Heart right ventricle (tissue), 16 donors: Measurements from ENCODE around the gene HES1. TPM values are rescaled to one million over a fixed set of nuclear protein-coding genes. Genes with fewer than 3 reads are reported as not detected.

ENCODE experiments used
- ATAC-seq, 8 donors: fragments of 200-7000 bp; cut with Tn5 transposase; one replicate each; pipeline ENCODE4 v1.9.1; 2020; ENCODE audit warnings: mild to moderate bottlenecking in 8 of 8, moderate library complexity in 8 of 8, moderate number of reproducible peaks in 1 of 8
- DNase-seq, 2 donors: peaks; one replicate each; pipeline ENCODE4 v3.0.0-alpha.2; 2020
- H3K27ac ChIP-seq, 10 donors: fragments of 200-600 bp; sonication (generic) in 2 of 10; one replicate each; pipeline versions ENCODE4 v1.5.0 to v1.8.0; 2020 to 2022; ENCODE audit warnings: mild to moderate bottlenecking in 3 of 10
- H3K27me3 ChIP-seq, 7 donors: fragments of 200-600 bp; one replicate each; pipeline ENCODE4 v1.8.0; 2021 to 2022; ENCODE audit warnings: mild to moderate bottlenecking in 2 of 7
- H3K36me3 ChIP-seq, 9 donors: fragments of 200-600 bp; sonication (generic) in 1 of 9; one replicate each; pipeline versions ENCODE4 v1.5.0 to v1.8.0; 2020 to 2022; ENCODE audit warnings: mild to moderate bottlenecking in 2 of 9
- H3K4me1 ChIP-seq, 9 donors: fragments of 200-600 bp; sonication (generic) in 1 of 9; one replicate each; pipeline versions ENCODE4 v1.5.0 to v1.8.0; 2020 to 2022; ENCODE audit warnings: mild to moderate bottlenecking in 4 of 9
- H3K4me3 ChIP-seq, 10 donors: fragments of 200-600 bp; sonication (generic) in 2 of 10; one replicate each; pipeline versions ENCODE4 v1.5.0 to v1.8.0; 2020 to 2022; ENCODE audit warnings: mild to moderate bottlenecking in 7 of 10, moderate library complexity in 2 of 10
- H3K9me3 ChIP-seq, 11 donors: fragments of 200-600 bp in 10 of 11; sonication (generic) in 2 of 11; one replicate each; pipeline versions ENCODE4 v1.5.0 to v1.8.0; 2013 to 2022; ENCODE audit warnings: mild to moderate bottlenecking in 2 of 11, control low read depth in 1 of 11, moderate library complexity in 1 of 11
- WGBS, 2 donors: extraction: QIAGEN DNeasy Blood & Tissue Kit; methylation state at CpG; one replicate each; pipeline ENCODE4 v1.1.7; 2013; ENCODE audit warnings: inconsistent platforms in 1 of 2; 5-methylcytosine and 5-hydroxymethylcytosine counted together
- intact Hi-C, 10 donors: fragments of 100-400 bp; cut with DNase I; formaldehyde crosslinking; loops; one replicate each; pipeline versions ENCODE4 v1.11.1 to v1.14.2; 2022
- polyA plus RNA-seq, 2 donors: library from polyadenylated mRNA; stranded (reverse); fragments of 200-250 nt; gene quantifications; one replicate each; pipeline ENCODE4 v1.2.3, GENCODE V29; 2013
- total RNA-seq, 10 donors: library from RNA; stranded (reverse); fragmentation: NEBNext Ultra II Directional in 3 of 10; extraction: Animal tissue kit (Norgen Biotek cat#: 25700) in 3 of 10; gene quantifications; one replicate each; pipeline versions ENCODE4 v1.2.1 to v1.2.4, GENCODE V29; 2021 to 2023
- TF ChIP-seq, protein P1 (sequence below), 9 donors: fragments of 200-600 bp; sonication (generic) in 2 of 9; IDR thresholded peaks; one replicate each; pipeline versions ENCODE4 v1.5.0 to v1.8.0; 2021 to 2022; ENCODE audit warnings: antibody characterized with exemption in 9 of 9, mild to moderate bottlenecking in 5 of 9, moderate library complexity in 1 of 9
- donor health status: Arrhythmogenic right ventricular cardiomyopathy.
- donor health status: ischemic (EF 13 %, LVEDD 7.1; RV severe dilation, severe dysfunction).
- donor health status: healthy with polysubstance abuse.
- donor health status: DM: no; HTN: yes; CAD: no.
- donor health status: DM: no; HTN: no; CAD: no.
- donor health status: ischemic (EF 25% LVEDD 6.9; RV normal size, moderate dysfunction).
- donor health status: ischemic (EF 25% LVEDD 5.7; RV mildly dilated, moderate dysfunction).
- donor health status: healthy.
- donor health status: DM: yes; HTN: yes; CAD: no.
- donor health status: Ischemic cardiomyopathy.
- donor health status: ischemic (EF 35%, LVEDD 5.7; RV mildly dilated, moderate dysfunction).
- donor health status: nonischemic (EF 11% LVEDD 7.7; RV severe dilation, severe dysfunction).
- donor health status: DM: yes; HTN: yes; CAD: no.
- donor health status: PGD.
- donor health status: ischemic (EF 29% LVEDD 5.4; RV normal size, mild dysfunction).
- donor health status: nonischemic (EF 23%, LVEDD 6.1; RV moderate dilation, normal function).

The HES1 gene
- total and polyA plus RNA-seq, 12 donors, result 6.8 to 43.2 (median 22.0) TPM

- no peaks in the 10 kb centered on the region for H3K9me3 ChIP-seq
- TF ChIP-seq, protein P1, sequence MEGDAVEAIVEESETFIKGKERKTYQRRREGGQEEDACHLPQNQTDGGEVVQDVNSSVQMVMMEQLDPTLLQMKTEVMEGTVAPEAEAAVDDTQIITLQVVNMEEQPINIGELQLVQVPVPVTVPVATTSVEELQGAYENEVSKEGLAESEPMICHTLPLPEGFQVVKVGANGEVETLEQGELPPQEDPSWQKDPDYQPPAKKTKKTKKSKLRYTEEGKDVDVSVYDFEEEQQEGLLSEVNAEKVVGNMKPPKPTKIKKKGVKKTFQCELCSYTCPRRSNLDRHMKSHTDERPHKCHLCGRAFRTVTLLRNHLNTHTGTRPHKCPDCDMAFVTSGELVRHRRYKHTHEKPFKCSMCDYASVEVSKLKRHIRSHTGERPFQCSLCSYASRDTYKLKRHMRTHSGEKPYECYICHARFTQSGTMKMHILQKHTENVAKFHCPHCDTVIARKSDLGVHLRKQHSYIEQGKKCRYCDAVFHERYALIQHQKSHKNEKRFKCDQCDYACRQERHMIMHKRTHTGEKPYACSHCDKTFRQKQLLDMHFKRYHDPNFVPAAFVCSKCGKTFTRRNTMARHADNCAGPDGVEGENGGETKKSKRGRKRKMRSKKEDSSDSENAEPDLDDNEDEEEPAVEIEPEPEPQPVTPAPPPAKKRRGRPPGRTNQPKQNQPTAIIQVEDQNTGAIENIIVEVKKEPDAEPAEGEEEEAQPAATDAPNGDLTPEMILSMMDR (IDR thresholded peaks at IDR 0.05), result no peak
- H3K36me3 ChIP-seq, result no peaks in the 10 kb centered on the region
- H3K27me3 ChIP-seq, result peaks cover 0 to 20% (median 0%) of the 10 kb centered on the region in 7 donors
- no peak overlapping the region for H3K4me3 ChIP-seq
- no peak overlapping the region for H3K27ac ChIP-seq
- WGBS, 2 donors, result 57 to 70% methylated on average over 2 of the region's 2 CpGs
- peaks cover 0 to 24% (median 14%) of the 10 kb centered on the region in 9 donors for H3K4me1 ChIP-seq
- intact Hi-C loops, result no loop called here
- no peak for ATAC-seq
- DNase-seq, result no peak
Observed at GRCh38 chr3:194170793-194171192, 34.8 kb downstream of the HES1 start.

DNA sequence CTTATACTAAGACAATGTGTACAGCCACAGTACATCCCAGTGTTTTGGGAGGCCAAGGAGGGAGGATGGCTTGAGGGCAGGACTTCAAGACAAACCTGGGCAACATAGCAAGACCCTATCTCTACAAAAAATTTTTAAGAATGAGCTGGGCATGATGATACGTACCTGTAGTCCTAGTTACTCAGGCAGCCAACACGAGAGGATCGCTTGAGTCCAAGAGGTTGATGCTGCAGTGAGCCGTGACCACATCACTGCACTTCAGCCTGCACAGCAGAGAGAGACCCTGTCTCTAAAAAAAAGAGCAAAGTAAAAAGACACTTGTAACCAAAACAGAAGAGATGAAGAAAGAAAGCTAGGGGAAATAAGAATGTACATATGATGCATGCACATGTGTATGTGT is 38.5 kb downstream of the HES1 start:
- ATAC-seq (no peak), DNase-seq (no peak)
- H3K27ac ChIP-seq, result no peak overlapping the region
- 97 to 98% methylated on average over 4 of the region's 4 CpGs for WGBS, 2 donors
- no peak overlapping the region for H3K4me3 ChIP-seq
- H3K36me3 ChIP-seq, result no peaks in the 10 kb centered on the region
- H3K27me3 ChIP-seq, result peaks cover 0 to 15% (median 0%) of the 10 kb centered on the region in 7 donors
- TF ChIP-seq, protein P1 (IDR thresholded peaks at IDR 0.05), result no peak
- intact Hi-C loops, result no loop called here
- H3K4me1 ChIP-seq, result peaks cover 0 to 18% (median 13%) of the 10 kb centered on the region in 9 donors
- no peaks in the 10 kb centered on the region for H3K9me3 ChIP-seq

- 96 to 98% methylated on average over 6 of the region's 6 CpGs for WGBS, 2 donors
- Histone ChIP-seq H3K27me3 (peaks cover 0 to 15% (median 0%) of the 10 kb centered on the region in 7 donors), H3K4me3 (no peak overlapping the region), H3K4me1 (peaks cover 0 to 18% (median 13%) of the 10 kb centered on the region in 9 donors), H3K27ac (no peak overlapping the region), H3K9me3 (no peaks in the 10 kb centered on the region), H3K36me3 (no peaks in the 10 kb centered on the region)
- intact Hi-C loops, result no loop called here
- DNase-seq, result no peak
- ATAC-seq, result no peak
- TF ChIP-seq, protein P1 (IDR thresholded peaks at IDR 0.05), result no peak
Observed at GRCh38 chr3:194174980-194175379, 39.0 kb downstream of the HES1 start.

- H3K36me3 ChIP-seq, result no peaks in the 10 kb centered on the region
- 62 to 63% methylated on average over 18 of the region's 18 CpGs for WGBS, 2 donors
- H3K4me1 ChIP-seq, result peaks cover 0 to 18% (median 13%) of the 10 kb centered on the region in 9 donors
- H3K27ac ChIP-seq, result no peak overlapping the region
- H3K9me3 ChIP-seq, result no peaks in the 10 kb centered on the region
- no peak overlapping the region for H3K4me3 ChIP-seq
- peaks cover 0 to 13% (median 0%) of the 10 kb centered on the region in 7 donors for H3K27me3 ChIP-seq
- ATAC-seq (no peak), DNase-seq (no peak)
- intact Hi-C loops, result no loop called here
- TF ChIP-seq, protein P1 (IDR thresholded peaks at IDR 0.05), result no peak
Observed at GRCh38 chr3:194176274-194176991, 40.5 kb downstream of the HES1 start.
